ENCODE results near the gene MCC.

The MCC gene

DNA sequence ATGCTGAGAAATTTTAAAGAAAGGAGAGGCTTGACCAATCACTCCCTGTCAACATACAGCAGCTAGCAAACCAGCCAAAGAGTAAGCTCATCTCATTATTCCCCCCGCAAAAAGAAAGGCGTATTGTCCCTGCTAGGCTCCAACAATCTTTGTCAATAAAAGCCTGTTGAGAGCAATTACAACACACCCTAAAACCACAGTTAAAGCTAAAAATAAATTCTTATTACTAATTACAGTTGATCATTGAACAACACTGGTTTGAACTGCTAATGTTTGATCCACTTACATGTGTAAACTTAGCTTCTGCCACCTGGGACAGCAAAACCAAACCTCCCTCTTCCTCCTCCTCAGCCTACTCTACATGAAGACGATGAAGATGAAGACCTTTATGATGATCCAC is 204.7 kb downstream of the MCC start:
- CTCF ChIA-PET: interaction anchor here (0.6 kb wide), 2 partner anchors 12 to 477 kb away, joined by 3 read pairs; no protein-coding TSS in a partner anchor
- POLR2A ChIA-PET (ENCODE audit: low non-redundant PET): no interaction called here
- TF ChIP-seq, protein P1, sequence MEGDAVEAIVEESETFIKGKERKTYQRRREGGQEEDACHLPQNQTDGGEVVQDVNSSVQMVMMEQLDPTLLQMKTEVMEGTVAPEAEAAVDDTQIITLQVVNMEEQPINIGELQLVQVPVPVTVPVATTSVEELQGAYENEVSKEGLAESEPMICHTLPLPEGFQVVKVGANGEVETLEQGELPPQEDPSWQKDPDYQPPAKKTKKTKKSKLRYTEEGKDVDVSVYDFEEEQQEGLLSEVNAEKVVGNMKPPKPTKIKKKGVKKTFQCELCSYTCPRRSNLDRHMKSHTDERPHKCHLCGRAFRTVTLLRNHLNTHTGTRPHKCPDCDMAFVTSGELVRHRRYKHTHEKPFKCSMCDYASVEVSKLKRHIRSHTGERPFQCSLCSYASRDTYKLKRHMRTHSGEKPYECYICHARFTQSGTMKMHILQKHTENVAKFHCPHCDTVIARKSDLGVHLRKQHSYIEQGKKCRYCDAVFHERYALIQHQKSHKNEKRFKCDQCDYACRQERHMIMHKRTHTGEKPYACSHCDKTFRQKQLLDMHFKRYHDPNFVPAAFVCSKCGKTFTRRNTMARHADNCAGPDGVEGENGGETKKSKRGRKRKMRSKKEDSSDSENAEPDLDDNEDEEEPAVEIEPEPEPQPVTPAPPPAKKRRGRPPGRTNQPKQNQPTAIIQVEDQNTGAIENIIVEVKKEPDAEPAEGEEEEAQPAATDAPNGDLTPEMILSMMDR (conservative IDR thresholded peaks at IDR 0.05; ENCODE audit: low read depth): no peak
- H3K27ac ChIP-seq: no peak overlapping the region
- DNase-seq (ENCODE audit: low spot score): no peak

GRCh38 chr5:113282472-113282871 is 205.8 kb downstream of the MCC start:
- CTCF ChIA-PET: interaction anchor here (0.6 to 1.1 kb wide), 2 partner anchors 147 to 205 kb away, joined by 5 to 6 read pairs; partner anchors contain the start of gene MCC
- no peak overlapping the region for H3K27ac ChIP-seq
- POLR2A ChIA-PET (ENCODE audit: low non-redundant PET): no interaction called here
- TF ChIP-seq, protein P1 (conservative IDR thresholded peaks at IDR 0.05; ENCODE audit: low read depth): no peak
- no peak for DNase-seq (ENCODE audit: low spot score)

- no peak overlapping the region for H3K27ac ChIP-seq
- ChIA-PET CTCF (interaction anchor here (0.6 to 1.1 kb wide), 3 partner anchors 134 to 207 kb away, joined by 3 to 5 read pairs (median 3); partner anchors contain the start of gene MCC), POLR2A (ENCODE audit: low non-redundant PET) (no interaction called here)
- TF ChIP-seq, protein P1 (conservative IDR thresholded peaks at IDR 0.05; ENCODE audit: low read depth): no peak
- DNase-seq (ENCODE audit: low spot score): no peak
Observed at GRCh38 chr5:113281194-113281593, 207.1 kb downstream of the MCC start.

- ChIA-PET POLR2A (ENCODE audit: low non-redundant PET) (no interaction called here), CTCF (no interaction called here)
- no peak for DNase-seq (ENCODE audit: low spot score)
- TF ChIP-seq, protein P1 (conservative IDR thresholded peaks at IDR 0.05; ENCODE audit: low read depth): no peak
- no peak overlapping the region for H3K27ac ChIP-seq
Observed at GRCh38 chr5:113280541-113280940, 207.7 kb downstream of the MCC start.

DNA sequence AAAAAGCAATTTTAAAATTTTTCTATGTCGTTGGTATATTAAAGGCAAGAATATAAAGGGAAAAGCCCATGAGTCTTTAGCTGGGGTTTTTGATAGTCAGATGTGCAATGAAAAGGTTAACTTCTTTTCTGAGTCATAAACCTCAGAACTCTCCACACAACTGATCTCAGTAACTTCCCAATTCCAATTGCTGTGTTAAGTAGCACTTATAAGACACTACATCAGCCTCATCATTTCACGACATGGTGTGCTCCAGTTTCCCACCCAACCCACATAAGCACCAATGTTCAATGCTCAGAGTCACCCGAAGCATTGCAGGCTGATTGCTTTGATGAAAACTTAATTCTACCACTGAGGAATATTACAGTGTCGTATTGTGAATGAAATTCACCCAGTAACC is 209.3 kb downstream of the MCC start:
- TF ChIP-seq, protein P1 (conservative IDR thresholded peaks at IDR 0.05; ENCODE audit: low read depth): no peak
- ChIA-PET POLR2A (ENCODE audit: low non-redundant PET) (interaction anchor here (0.6 kb wide), 1 partner anchor 30 kb away, joined by 3 read pairs; no protein-coding TSS in a partner anchor), CTCF (no interaction called here)
- H3K27ac ChIP-seq: no peak overlapping the region
- no peak for DNase-seq (ENCODE audit: low spot score)

DNA sequence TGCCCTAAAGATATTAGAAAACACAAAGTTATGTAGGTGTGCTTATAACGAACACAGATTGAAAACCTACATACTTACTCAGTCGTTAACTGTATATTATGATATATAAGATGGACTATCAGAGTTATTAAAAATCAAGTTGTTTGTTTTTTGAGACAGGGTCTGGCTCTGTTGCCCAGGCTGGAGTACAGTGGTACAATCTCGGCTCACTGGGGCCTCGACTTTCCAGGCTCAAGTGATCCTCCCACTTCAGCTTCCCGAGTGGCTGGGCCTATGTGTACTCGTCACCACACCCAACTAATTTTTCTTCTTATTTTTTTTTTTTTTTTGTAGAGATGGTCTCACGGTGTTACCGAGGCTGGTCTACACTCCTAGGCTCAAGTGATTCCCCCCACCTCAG is 211.8 kb downstream of the MCC start:
- ChIA-PET CTCF (interaction anchor here (0.6 to 0.8 kb wide), 3 partner anchors 35 to 280 kb away, joined by 3 to 8 read pairs (median 5); no protein-coding TSS in a partner anchor), POLR2A (ENCODE audit: low non-redundant PET) (no interaction called here)
- no peak overlapping the region for H3K27ac ChIP-seq
- TF ChIP-seq, protein P1 (conservative IDR thresholded peaks at IDR 0.05; ENCODE audit: low read depth): no peak
- no peak for DNase-seq (ENCODE audit: low spot score)
